Fibroblast of peridontal ligament (primary cell): ENCODE data around the gene CRABP2.

Experiments used
- DNase-seq: peaks from one replicate; pipeline ENCODE4 v3.0.0-alpha.2; 2010; ENCODE audit errors: extremely low read depth

CRABP2 gene

GRCh38 chr1:156742017-156742416 is 36.6 kb upstream of the CRABP2 start:
- no peak for DNase-seq

GRCh38 chr1:156741481-156741983 is 36.1 kb upstream of the CRABP2 start:
- DNase-seq: no peak

- peak; percentile 99 for DNase-seq
Observed at GRCh38 chr1:156740741-156741480, 35.5 kb upstream of the CRABP2 start, which contains the start of gene MRPL24. Gene MRPL24 (minus strand): TSS chr1:156741088. CDS start chr1:156738704, 2,384 bp downstream.

- DNase-seq: no peak
Observed at GRCh38 chr1:156740237-156740740, 34.9 kb upstream of the CRABP2 start.

- DNase-seq: no peak
Observed at GRCh38 chr1:156738916-156739315, 33.5 kb upstream of the CRABP2 start.

- DNase-seq: no peak
Observed at GRCh38 chr1:156738407-156738806, 33.0 kb upstream of the CRABP2 start.

- no peak for DNase-seq
Observed at GRCh38 chr1:156733989-156734584, 28.7 kb upstream of the CRABP2 start.

GRCh38 chr1:156728599-156729462 is 23.4 kb upstream of the CRABP2 start, which contains the start of gene ISG20L2:
Gene ISG20L2 (minus strand): TSS chr1:156728766. CDS start chr1:156727652, 1,114 bp downstream.
- peak; percentile 98 for DNase-seq

- DNase-seq: peak; percentile 74
Observed at GRCh38 chr1:156727926-156728598, 22.7 kb upstream of the CRABP2 start, which contains the start of gene METTL25B. Gene METTL25B (plus strand): TSS chr1:156728469. CDS start chr1:156729105, 636 bp downstream.

- DNase-seq: no peak
Observed at GRCh38 chr1:156727492-156727891, 22.1 kb upstream of the CRABP2 start.

- DNase-seq: peak; percentile 75
Observed at GRCh38 chr1:156726549-156727226, 21.3 kb upstream of the CRABP2 start.

GRCh38 chr1:156725683-156726280 is 20.4 kb upstream of the CRABP2 start:
- peak; percentile 94 for DNase-seq

- no peak for DNase-seq
Observed at GRCh38 chr1:156721535-156721934, 16.2 kb upstream of the CRABP2 start.

- no peak for DNase-seq
Observed at GRCh38 chr1:156721131-156721530, 15.7 kb upstream of the CRABP2 start.

- DNase-seq: no peak
Observed at GRCh38 chr1:156717351-156717750, 12.0 kb upstream of the CRABP2 start.

GRCh38 chr1:156714830-156715229 is 9.4 kb upstream of the CRABP2 start:
- DNase-seq: no peak

- no peak for DNase-seq
Observed at GRCh38 chr1:156712626-156713025, 7.2 kb upstream of the CRABP2 start.

GRCh38 chr1:156711011-156711817 is 5.8 kb upstream of the CRABP2 start:
- no peak for DNase-seq

GRCh38 chr1:156709757-156710489 is 4.5 kb upstream of the CRABP2 start:
- DNase-seq: peak; percentile 83
